Posterior vena cava (tissue), 2 donors: ENCODE data around the gene SLC29A2. TPM values are rescaled to one million over a fixed set of nuclear protein-coding genes. Genes with fewer than 3 reads are reported as not detected.
"Not testable (repeated sequence)": the region's sequence is repeated elsewhere in the genome, so short reads cannot be mapped to it uniquely, and the experiment has no call there.

Experiments used
- DNase-seq: peaks from one replicate; pipeline ENCODE4 v3.0.0-alpha.2; 2020; ENCODE audit warnings: low spot score
- intact Hi-C, 2 donors: fragments of 100-400 bp; cut with DNase I; formaldehyde crosslinking; loops; one replicate each; pipeline versions ENCODE4 v1.14.1 to v1.14.2; 2022 to 2023
- total RNA-seq, 2 donors: library from RNA; stranded (reverse); fragmentation: NEBNext Ultra II Directional; extraction: Animal tissue kit (Norgen Biotek cat#: 25700); gene quantifications; one replicate each; pipeline ENCODE4 v1.2.1, GENCODE V29; 2021
- donor health status: DM: yes; HTN: yes; CAD: no.
- donor health status: DM: yes; HTN: yes; CAD: no.

The SLC29A2 gene
- total RNA-seq, 2 donors from 2014 or later, result 1.7 to 2.0 TPM

DNA sequence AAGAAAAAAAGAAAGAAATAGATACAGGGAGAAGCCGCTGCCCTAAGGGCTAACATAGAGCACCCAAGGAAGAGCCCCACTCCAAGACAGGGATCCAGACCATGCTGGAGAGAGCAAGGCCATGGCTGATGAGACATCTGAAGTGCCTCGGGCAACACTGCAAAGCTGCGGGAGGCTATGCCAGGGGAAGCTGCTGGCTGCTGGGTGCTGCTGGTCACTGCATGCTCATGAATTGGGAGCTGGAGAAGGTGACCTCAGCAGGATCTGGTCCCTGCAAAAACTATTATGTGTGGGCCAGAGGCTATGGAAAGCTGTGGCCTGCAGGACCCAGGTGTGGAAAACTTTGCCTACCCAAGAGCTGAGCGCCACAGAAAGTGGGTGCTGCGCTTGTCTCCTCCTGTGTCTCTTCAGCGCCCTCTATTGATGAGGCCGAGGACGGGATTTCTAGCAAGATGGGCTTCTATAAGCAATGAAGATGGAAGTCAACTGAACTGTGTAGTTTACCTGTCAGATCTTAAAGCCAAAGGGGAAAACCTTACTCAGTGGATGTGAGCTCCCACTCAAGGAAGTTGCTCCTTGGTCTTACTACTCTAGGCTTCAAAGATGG is 17.3 kb upstream of the SLC29A2 start:
- intact Hi-C loops, result no loop called here

DNA sequence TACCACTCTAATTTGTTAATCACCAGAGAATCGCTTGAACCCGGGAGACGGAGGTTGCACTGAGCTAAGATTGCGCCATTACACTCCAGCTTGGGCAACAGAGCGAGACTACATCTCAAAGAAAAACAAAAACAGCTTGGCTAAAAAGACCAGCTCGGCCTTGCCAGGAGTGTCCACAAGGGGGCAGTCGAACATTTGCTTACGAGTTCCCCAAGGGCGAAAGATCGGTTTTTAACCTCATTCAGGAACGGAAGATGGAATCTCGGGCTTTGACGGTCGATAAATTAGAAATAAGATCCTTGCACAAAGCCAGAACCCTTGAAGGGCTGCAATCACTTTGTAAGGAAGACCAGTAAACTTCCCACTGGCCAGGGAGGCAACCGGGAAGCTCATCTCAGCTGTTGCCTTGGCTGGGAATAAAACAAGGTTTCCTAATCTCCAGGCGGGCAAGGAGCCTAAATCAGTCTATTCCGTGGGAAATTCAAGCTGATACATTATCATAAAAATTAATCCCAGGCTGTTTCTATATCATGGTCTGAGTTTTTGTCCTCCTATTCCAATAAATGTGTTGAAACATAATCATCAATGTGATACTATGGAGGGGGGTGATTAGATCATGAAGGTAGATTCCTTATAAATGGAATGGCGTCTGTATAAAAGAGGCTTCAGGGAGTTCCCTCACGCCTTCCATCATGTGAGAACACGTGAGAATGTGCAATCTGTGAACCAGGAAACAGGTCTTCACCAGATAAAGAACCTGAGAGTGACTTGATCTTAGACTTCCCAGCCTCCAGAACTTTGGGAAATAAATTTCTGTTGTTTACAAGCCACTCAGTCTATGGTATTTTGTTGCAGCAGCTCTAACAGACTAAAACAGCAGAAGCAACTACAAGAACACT is 14.9 kb upstream of the SLC29A2 start:
- intact Hi-C loops, result no loop called here
- DNase-seq, result peak; percentile 96

More for the DNA sequence above, 17.3 kb upstream of the SLC29A2 start:
- no peak for DNase-seq

DNA sequence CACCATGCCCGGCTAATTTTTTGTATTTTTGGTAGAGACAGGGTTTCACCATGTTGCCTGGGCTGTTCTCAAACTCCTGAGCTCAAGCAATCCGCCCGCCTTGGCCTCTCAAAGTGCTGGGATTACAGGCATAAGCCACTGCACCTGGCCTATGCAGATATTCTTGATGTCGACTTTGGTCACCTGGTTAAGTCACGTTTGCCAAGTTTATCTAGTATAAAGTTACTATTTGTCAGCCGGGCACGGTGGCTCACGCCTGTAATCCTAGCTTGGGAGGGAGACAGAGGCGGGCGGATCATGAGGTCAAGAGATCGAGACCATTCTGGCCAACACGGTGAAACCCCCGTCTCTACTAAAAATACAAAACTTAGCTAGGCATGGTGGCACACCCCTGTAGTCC is 12.8 kb upstream of the SLC29A2 start:
- DNase-seq, intact Hi-C loops: not testable (repeated sequence)

DNA sequence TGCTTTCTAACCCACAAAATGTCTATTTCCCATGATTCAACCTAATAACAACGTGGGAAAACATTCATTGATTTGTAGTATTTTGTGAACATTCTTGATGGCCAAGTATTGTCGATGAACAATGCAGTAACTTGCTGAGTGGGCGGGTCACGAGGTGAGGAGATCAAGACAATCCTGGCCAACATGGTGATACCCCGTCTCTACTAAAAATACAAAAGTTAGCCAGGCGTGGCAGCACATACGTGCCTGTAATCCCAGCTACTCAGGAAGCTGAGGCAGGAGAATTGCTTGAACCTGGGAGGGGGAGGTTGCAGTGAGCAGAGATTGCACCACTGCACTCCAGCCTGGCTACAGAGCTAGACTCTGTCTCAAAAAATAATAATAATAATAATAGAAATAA is 8.7 kb upstream of the SLC29A2 start:
- intact Hi-C loops, DNase-seq: not testable (repeated sequence)

DNA sequence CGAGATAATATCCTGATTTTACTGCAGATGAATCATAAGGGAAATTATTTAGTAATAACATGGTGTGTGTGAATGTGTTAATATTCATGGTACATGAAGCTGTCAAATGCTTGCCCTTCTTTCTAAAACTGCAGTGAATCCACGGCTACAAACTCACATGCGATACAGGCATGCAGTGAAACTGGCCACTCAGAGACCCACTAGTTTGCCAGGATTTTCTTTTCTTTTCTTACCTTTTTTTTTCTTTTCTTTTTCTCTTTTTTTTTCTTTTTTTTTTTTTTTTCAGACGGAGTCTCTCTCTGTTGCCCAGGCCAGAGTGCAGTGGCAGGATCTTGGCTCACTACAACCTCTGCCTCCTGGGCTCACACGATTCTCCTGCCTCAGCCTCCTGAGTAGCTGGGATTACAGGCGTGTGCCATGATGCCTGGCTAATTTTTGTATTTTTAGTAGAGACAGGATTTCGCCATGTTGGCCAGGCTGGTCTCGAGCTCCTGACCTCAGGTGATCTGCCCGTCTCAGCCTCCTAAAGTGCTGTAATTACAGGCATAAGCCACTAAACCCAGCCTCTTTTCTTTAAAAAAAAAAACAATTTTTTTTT is 2.2 kb upstream of the SLC29A2 start:
- intact Hi-C loops, DNase-seq: not testable (repeated sequence)

DNA sequence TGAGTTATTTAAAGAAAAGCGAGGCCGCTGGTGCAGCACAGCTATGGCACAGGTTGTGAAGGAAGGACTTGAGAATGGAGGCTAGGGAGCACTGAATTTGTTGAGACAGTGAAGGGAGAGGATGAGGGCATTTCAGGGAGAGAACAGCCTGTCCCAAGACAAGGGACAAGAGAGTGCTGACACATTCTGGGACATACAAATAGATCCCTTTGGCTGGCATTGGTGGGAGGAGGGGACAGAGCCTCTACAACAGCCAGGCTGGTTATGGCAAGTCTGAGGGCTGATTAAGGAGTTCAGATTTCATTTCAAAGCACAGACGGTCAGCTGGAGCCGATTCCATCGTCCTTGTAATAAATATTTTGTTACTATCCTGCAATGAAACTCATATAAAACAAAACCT is 1.7 kb upstream of the SLC29A2 start:
- peak; percentile 14 for DNase-seq
- intact Hi-C loops, result no loop called here

DNA sequence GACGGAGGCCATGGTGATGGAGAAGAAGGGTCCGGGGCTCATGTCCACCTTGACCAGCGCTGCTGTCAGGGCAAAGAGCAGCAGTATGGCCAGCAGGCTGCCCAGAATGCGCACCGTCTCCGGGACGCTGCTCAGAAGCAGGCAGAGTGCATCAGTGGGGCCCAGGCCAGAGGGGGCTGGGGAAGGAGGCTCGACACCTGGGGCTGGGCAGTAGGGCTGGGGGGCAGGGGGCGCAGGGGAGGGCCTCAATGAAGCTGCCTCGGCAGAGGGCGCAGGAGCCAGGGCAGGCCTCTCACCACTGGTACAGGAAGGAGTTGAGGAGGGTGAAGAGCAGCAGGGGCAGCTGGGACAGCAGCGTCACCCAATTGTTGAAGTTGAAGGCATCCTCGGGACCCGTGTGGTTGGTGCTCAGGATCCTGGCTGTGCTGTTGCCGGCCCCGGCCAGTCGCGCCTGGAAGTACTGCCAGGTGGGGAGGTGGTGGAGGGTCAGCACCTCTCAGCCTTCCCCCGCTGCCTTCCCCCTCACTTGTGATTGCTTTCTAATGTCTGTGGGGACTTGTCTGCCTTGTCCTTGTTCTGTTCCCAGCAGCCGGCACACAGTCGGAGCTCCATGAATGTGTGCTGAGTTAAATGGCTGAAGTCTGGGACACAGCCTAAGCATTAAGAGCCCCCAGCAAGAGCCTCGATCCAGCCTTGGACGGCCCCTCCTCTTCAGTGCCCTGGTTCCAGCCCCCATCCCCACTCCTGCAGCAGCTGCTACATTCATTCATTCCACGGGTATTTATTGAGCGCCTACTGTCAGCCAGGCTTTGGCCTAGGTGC is 2.3 kb downstream of the SLC29A2 start:
- DNase-seq, result peak; percentile 66
- intact Hi-C loops, result no loop called here

DNA sequence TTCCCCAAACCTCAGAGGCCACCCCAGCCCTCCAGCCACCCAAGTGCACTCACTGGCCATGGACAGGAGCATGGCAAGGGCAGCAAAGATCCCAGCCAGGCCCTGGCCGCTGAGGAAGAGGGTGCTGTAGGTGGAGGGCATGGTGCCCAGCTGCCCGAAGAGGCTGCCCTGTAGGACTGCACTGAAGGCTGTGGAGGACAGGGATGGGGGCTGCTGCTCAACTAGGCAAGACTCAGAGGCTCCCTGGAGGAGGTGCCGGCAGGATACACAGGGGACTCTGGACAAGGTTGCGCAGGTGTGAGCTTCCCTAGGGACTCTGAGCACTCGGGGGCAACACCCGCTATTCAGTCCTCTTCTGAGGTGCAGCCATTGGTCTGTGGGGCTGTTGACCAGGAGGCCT is 3.1 kb downstream of the SLC29A2 start:
- no peak for DNase-seq
- intact Hi-C loops, result no loop called here

DNA sequence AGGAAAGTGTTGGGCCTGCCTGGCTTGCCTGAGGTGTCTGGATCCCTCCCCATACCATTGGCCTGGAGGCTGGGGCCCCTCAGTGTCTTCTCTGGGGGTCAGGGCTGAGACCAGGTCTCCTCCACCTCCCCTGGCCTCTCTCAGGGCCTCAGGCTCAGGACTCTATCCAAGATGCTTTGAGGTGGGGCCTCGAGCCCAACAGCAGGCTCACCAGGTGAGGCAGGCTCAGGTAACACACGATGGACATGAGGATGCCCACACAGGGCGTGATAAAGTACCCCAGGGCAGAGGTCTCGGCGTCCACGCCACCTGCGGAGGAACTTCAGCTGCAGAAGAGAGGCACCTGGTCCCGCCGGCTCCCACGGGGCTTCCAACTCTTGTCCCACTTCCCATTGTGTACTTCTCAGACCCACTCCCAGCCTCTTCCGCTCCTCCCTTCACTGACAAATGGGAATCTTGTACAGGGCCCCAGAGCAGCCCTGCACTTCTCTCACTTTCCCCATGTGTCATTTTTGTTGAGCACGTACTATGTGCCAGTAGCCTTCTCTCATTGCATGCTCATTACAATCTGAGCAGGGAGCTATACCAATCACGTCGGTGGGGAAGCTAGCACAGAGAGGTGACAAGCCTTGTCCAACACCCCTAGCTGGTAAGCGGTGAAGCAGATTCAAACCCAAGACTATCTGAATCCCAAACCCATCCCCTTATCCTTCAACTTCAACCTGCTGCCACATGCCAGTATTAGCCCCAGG is 3.8 kb downstream of the SLC29A2 start:
- intact Hi-C loops, result no loop called here
- DNase-seq, result peak; percentile 72

DNA sequence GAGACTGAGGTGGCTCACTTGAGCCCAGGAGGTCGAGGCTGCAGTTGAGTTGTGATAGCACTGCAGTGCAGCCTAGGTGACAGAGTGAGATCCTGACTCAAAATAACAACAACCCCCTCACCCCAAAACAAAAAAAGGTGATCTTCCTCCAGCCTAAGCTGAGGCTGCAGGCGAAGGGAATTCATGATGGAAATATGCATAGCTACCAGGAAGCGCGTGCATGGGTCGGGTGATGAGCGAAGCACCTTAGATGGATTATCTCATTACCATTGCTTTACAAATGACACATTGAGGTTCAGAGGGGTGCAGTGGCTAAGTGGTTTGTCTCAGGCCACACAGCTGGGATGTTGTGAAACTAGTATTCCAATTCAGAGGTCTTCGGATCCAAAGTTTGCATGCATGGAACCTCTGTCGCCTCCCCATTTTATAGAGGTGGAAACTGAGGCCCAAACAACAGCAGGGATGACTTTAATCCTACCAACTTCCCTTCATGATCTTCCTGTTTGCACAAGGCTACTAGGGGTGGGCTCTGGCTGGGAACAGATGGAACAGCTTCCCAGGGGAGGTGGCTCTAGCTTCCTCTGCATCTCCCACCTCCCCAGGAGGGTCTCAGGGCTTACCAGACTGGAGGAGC is 4.6 kb downstream of the SLC29A2 start:
- DNase-seq, result peak; percentile 28
- intact Hi-C loops, result no loop called here

DNA sequence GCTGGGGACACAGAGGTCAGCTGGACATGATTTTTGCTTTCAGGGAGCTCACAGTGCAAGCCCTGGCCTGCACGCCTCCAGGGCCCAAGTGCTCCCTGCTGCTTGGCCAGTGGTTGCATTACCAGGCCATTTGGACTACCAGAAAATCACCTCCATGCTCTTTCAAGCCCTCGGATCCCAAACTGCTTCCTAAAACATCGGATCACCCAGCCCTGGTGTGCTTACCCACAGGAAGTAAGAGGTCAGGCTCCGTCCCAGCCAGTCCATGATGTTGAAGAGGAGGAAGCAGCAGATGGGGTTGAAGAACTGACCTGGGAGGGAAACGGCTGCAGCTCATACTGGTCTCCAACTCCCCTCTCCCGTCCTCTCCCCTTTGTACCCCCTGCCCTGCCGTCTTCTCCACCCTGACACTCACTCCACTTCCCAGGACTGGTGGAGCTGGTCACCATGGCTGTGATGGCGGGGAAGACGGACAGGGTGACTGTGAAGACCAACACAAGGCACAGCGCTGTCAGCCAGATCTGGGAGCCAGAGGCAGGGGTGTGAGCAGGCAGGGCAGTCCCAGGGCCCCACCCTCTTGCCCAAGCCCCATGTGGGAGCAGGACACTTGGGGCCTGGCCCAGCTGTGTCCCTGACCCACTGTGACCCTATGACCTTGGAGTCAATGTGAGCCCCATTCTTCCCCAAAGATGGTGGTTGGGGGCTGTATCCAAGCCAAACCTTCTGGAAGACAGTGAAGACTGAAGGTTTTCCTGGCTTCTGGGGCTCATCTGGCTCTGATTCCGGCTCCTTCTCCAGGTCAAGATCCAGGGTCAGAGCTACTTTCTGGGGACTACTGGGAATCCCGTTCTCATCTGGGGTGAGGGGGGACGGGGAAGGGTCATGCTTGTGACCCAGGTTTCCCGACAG is 5.6 kb downstream of the SLC29A2 start:
- intact Hi-C loops, result no loop called here
- peak; percentile 78 for DNase-seq

DNA sequence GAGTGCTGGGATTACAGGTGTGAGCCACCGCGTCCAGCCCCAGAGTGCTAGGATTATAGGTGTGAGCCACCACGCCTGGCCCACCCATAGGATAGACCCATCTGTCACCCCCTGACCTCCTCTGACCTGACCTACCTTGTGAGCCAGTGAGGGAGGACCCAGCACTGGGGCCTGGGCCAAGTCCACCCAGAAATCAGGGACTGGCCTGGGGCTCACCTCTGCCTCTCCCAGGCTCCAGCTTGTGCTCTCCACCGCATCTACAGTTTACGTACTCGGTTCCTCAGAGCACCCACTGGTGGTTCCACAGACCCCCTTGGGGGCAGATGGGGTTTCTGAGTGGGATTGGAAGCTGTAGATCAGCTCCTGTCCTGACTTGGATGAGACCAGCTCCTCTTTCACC is 6.4 kb downstream of the SLC29A2 start:
- DNase-seq, result peak; percentile 38
- intact Hi-C loops, result no loop called here

DNA sequence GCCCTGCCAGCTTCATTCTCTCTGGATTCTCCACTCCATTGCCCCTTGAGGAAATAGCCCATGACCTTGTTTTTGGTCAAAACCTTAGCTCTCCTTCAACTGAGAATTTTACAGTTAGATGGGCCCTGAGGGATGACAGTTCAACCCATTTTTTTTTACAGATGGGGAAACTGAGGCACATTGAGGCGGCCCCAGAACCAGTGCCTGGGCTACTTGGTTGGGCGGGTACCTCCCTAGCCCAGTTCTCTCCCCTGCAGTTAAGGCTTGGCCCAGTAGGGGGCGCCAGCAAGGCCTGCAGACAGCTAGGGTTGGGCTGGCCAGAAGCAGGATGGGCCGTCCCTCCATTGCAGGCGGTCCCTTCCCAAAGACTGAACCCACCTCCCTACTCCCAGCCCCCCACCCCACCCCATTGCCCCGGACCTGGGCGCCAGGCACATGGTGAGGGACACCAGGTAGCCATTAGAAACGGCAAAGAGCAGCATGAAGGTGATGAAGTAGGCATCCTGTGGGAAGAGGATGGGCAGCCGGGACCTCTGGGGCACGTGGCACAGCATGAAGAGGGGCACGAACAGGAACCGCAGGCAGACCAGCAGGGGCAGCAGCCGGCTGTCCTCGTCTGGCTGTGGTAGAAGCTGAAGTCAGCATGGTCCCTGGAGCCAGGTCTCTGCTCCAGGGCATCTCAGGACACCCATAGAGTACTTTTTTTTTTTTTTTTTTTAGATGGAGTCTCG is 7.6 kb downstream of the SLC29A2 start:
- DNase-seq, result peak; percentile 81
- intact Hi-C loops, result loop anchor here in 1 of 2 donors (1.0 kb wide), 1 partner anchor 49 kb away; no protein-coding TSS in a partner anchor

DNA sequence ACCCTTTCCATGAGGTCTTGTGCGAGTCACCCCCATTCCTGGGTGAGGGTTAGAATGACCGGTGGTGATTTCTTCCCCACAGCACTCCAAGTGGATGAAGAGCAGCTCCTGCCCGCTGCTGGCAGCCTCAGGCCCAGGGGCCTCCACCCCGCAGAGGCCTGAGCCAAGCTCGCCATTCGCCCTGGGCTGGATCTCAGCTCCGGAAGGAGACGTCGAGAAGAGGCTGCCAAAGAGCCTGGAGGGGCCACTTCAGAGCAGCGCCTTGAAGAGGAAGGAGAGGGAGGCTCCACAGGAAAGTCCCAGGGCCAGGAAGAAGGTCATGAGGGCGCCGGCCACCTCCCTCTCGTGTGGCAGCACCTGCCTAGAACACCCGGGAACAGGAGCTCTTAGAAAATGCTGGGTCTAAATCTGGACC is 8.4 kb downstream of the SLC29A2 start:
- peak; percentile 70 for DNase-seq

DNA sequence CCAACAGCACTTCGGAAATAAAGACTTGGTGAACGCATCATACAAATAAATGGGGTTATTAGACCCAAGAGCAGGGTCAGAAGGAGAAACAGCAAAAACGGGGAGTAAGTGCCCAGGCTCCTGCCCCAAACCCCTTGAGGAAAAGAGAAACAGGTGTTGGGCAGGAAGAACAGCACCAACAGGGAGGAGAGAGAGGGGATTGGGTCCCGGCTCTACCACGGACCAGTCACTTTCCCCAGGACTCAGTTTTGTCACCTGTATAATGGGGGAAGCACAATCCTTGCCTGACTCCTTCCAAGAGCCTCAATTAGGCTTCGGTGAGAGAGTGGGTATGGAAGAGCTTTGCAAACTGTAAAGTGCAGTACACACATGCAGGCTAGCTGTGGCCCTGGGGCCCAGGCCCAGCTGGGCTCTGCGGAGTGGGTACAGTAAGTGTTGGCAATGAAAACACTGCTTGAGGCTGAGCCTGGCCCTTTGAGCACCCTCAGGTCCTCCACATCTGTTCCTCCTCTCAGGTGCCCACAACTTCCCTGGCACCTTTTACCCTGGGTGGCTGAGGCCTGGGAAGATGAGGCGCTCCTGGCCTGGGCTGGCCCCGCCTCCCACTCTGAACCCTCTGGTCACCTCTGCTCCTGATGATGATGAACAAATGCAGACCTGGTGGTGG is 8.9 kb downstream of the SLC29A2 start:
- intact Hi-C loops, result no loop called here

More for the DNA sequence above, 8.4 kb downstream of the SLC29A2 start:
- intact Hi-C loops, result no loop called here

DNA sequence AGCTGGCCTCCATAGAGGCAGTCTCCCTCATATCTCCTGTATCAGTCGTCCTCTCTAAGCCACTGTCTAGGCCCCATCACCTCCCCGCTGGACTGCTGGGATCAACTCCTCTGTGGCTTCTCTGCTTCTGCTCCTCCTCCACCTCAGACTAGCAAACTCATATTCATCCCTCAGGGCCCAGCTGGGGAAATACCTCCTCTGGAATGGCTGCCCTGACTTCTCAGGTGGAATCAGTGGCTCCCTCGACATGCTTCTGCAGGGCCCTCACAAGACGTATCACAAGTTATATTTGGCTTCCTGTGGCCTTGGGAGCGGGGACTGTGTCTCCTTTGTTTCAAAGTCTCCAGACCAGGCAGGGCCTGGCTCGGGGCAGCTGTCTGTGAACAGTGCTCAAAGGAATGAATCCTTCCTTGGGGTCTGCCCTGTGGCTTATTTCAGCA is 10.0 kb downstream of the SLC29A2 start:
- intact Hi-C loops, result no loop called here

More for the DNA sequence above, 8.9 kb downstream of the SLC29A2 start:
- peak; percentile 26 for DNase-seq

More for the DNA sequence above, 10.0 kb downstream of the SLC29A2 start:
- DNase-seq, result peak; percentile 34
